HepG2 (cell line): ENCODE measurements around the gene TOP2B. TPM values are rescaled to one million over a fixed set of nuclear protein-coding genes. Genes with fewer than 3 reads are reported as not detected.

ENCODE experiments used
- ATAC-seq: fragments of 200-7000 bp; cut with Tn5 transposase; 3 replicates; pipeline ENCODE4 v1.9.1; 2020; ENCODE audit warnings: mild to moderate bottlenecking, moderate library complexity
- BruUV-seq: library from RNA; stranded (reverse); fragments of 400-500 nt; replicated peaks from 2 replicates; lab custom pipeline; 2021; lab: Mats Ljungman, UMichigan
- CTCF ChIA-PET: fragments of 300-600 bp; formaldehyde crosslinking; extraction: SDS; loops from one replicate; lab custom pipeline; 2021; ENCODE audit warnings: low total read pairs, inconsistent platforms, low intra/inter-chr PET ratio; lab: Yijun Ruan, JAX
- POLR2A ChIA-PET: fragments of 350-600 bp; sonication (Branson Sonifier 250); formaldehyde crosslinking; loops from one replicate; lab custom pipeline; 2020; ENCODE audit warnings: antibody characterized with exemption, inconsistent platforms; lab: Yijun Ruan, JAX
- DNase-seq: peaks from one replicate; pipeline ENCODE4 v3.0.0-alpha.2; 2015; ENCODE audit warnings: low spot score
- FAIRE-seq: peaks from 3 replicates; lab custom pipeline; 2011; peaks lifted over from hg19 to GRCh38; lab: Jason Lieb, UNC
- H2AFZ ChIP-seq: one replicate; pipeline ENCODE4 v1.6.1; 2011; ENCODE audit warnings: low read length, inconsistent platforms
- H3K27ac ChIP-seq: fragments of 300-600 bp; 3 replicates; pipeline ENCODE4 v1.8.0; 2011; ENCODE audit warnings: mixed run types, mild to moderate bottlenecking, mixed read lengths, low read length, inconsistent platforms; ENCODE audit not compliant: insufficient read depth; ENCODE audit errors: extremely low read length
- H3K27me3 ChIP-seq, 2 experiments: fragments of 200-600 bp in 1 of 2; 2 replicates in 1 of 2; 3 replicates in 1 of 2; pipeline versions ENCODE4 v1.6.0 to v1.8.0; 2011; ENCODE audit warnings: low read length in 2 of 2, mild to moderate bottlenecking in 2 of 2, moderate library complexity in 2 of 2, inconsistent platforms in 1 of 2; ENCODE audit not compliant: insufficient read depth in 2 of 2, control insufficient read depth in 1 of 2
- H3K36me3 ChIP-seq, 2 experiments: fragments of 200-600 bp in 1 of 2; replicated peaks in 1 of 2; 2 replicates in 1 of 2; 3 replicates in 1 of 2; pipeline versions ENCODE4 v1.5.1 to v1.8.0; 2011; ENCODE audit warnings: low read length in 2 of 2, inconsistent platforms in 1 of 2; ENCODE audit not compliant: insufficient read depth in 2 of 2, control insufficient read depth in 1 of 2
- H3K4me1 ChIP-seq: 2 replicates; pipeline ENCODE4 v1.5.1; 2012; ENCODE audit warnings: low read length, inconsistent platforms; ENCODE audit not compliant: insufficient read depth
- H3K4me2 ChIP-seq: 2 replicates; pipeline ENCODE4 v1.6.0; 2011; ENCODE audit warnings: low read depth, low read length, inconsistent platforms
- H3K4me3 ChIP-seq, 3 experiments: fragments of 200-600 bp in 1 of 3; sonication (generic), shearing (Covaris generic) in 1 of 3; replicated peaks in 1 of 3; 2 replicates each; pipeline ENCODE4 v1.5.1; 2011 to 2016; ENCODE audit warnings: low read length in 3 of 3, inconsistent platforms in 2 of 3, low read depth in 2 of 3, mild to moderate bottlenecking in 2 of 3, control low read depth in 1 of 3, mixed read lengths in 1 of 3; ENCODE audit not compliant: insufficient read depth in 1 of 3
- H3K79me2 ChIP-seq: one replicate; pipeline ENCODE4 v1.6.1; 2011; ENCODE audit warnings: low read length, inconsistent platforms; ENCODE audit not compliant: insufficient read depth
- H3K9ac ChIP-seq: 2 replicates; pipeline ENCODE4 v1.6.0; 2011; ENCODE audit warnings: mild to moderate bottlenecking, low read depth, low read length, inconsistent platforms; ENCODE audit not compliant: insufficient read depth
- H3K9me3 ChIP-seq: 2 replicates; pipeline ENCODE4 v1.5.1; 2012; ENCODE audit warnings: mild to moderate bottlenecking, low read length
- H4K20me1 ChIP-seq: 2 replicates; pipeline ENCODE4 v1.6.0; 2011; ENCODE audit warnings: inconsistent platforms, mild to moderate bottlenecking, low read length, moderate library complexity; ENCODE audit not compliant: insufficient read depth
- CENPBD1 ChIP-seq: sonication (generic); formaldehyde crosslinking; IDR thresholded peaks from 2 replicates; pipeline ENCODE4 v1.8.0; 2022; ENCODE audit warnings: missing genetic modification reagents, low read depth, mild to moderate bottlenecking, borderline replicate concordance
- HINFP ChIP-seq: sonication (generic); formaldehyde crosslinking; IDR thresholded peaks from 2 replicates; pipeline ENCODE4 v1.4.0; 2020; ENCODE audit warnings: low read depth, mild to moderate bottlenecking, missing genetic modification reagents
- IKZF5 ChIP-seq: IDR thresholded peaks from 2 replicates; pipeline ENCODE4 v1.6.1; 2018; ENCODE audit warnings: missing genetic modification reagents, mild to moderate bottlenecking, missing compliant biosample characterization
- MYNN ChIP-seq: sonication (generic); formaldehyde crosslinking; IDR thresholded peaks from 2 replicates; pipeline ENCODE4 v1.4.0; 2020; ENCODE audit warnings: mild to moderate bottlenecking, low read depth, missing genetic modification reagents
- PHB2 ChIP-seq: fragments of 450-650 bp; IDR thresholded peaks from 2 replicates; pipeline ENCODE4 v1.6.1; 2018; ENCODE audit not compliant: partially characterized antibody
- ZNF256 ChIP-seq: sonication (generic); formaldehyde crosslinking; conservative IDR thresholded peaks from 2 replicates; pipeline ENCODE4 v1.4.0; 2020; ENCODE audit warnings: missing genetic modification reagents
- ZNF670 ChIP-seq: sonication (generic); formaldehyde crosslinking; IDR thresholded peaks from 2 replicates; pipeline ENCODE4 v1.8.0; 2022; ENCODE audit warnings: mild to moderate bottlenecking, missing genetic modification reagents, borderline replicate concordance
- WGBS: methylation state at CpG from one replicate; pipeline ENCODE4 v1.1.6; 2017; ENCODE audit warnings: low lambda C conversion rate; 5-methylcytosine and 5-hydroxymethylcytosine counted together
- in situ Hi-C: cut with HindIII; loops from 2 replicates; pipeline ENCODE4 v1.10.0; 2017; ENCODE audit warnings: low pct_unique_long_range_greater_than_20kb; ENCODE audit not compliant: extremely low pct_ligation_motif_present
- intact Hi-C: fragments of 100-400 bp; cut with micrococcal nuclease; formaldehyde crosslinking; loops from one replicate; pipeline ENCODE4 v1.10.0; 2022; ENCODE audit not compliant: unreplicated experiment
- polyA plus RNA-seq, 8 experiments: library from polyadenylated mRNA; depleted of rRNA in 3 of 8; stranded (reverse) in 7 of 8; unstranded in 1 of 8; fragments of >200 nt; fragmentation: Illumina TruSeq in 4 of 8; extraction: Trizol in 4 of 8; gene quantifications; 2 replicates each; pipeline versions ENCODE4 v1.2.1 to v1.2.3, GENCODE V29; 2011 to 2016; ENCODE audit warnings: low read depth in 4 of 8, missing spikeins in 1 of 8, mixed read lengths in 1 of 8; ENCODE audit not compliant: insufficient read depth in 1 of 8
- total RNA-seq, 5 experiments: library from RNA; depleted of rRNA; stranded (reverse); fragments of >200 nt; fragmentation: Illumina TruSeq; extraction: Trizol; gene quantifications; 2 replicates each; pipeline ENCODE4 v1.2.3, GENCODE V29; 2016; ENCODE audit warnings: low read depth in 1 of 5
- TF ChIP-seq, protein P1 (sequence below): sonication (generic); formaldehyde crosslinking; IDR thresholded peaks from 2 replicates; pipeline ENCODE4 v1.4.0; 2020; ENCODE audit warnings: missing genetic modification reagents
- TF ChIP-seq, protein P2 (sequence below): sonication (generic); formaldehyde crosslinking; IDR thresholded peaks from 2 replicates; pipeline ENCODE4 v1.5.0; 2020; ENCODE audit warnings: mild to moderate bottlenecking, missing genetic modification reagents

The TOP2B gene
- total and polyA plus RNA-seq, 2 of the 13 experiments (the other 11 are each of a cell fraction or from before 2014, with no cell fraction given) = 27.6 to 88.1 TPM

DNA sequence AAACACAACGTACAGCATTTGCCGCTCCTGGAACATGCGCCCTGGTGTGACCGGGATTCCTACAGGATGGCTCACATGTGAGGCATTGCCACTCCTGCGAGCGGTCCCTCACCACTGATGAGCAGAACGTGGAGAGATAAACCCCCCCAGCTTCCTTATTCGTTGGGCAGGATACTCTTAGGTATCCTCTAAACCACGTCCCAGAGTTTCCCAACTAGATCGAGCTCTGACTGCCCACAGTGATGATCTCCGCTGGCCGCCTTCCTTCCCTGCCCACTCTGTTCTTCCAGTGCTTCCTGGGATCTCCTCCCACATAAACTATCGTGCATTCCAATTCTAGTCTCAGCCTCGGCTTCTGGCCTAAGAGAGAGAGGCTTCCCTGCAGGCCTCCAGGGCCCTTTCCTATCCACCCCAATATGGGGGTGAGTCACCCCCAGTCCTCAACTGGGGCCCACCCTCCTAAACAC is 91.8 kb downstream of the TOP2B start (continued):
- TF ChIP-seq, protein P1, sequence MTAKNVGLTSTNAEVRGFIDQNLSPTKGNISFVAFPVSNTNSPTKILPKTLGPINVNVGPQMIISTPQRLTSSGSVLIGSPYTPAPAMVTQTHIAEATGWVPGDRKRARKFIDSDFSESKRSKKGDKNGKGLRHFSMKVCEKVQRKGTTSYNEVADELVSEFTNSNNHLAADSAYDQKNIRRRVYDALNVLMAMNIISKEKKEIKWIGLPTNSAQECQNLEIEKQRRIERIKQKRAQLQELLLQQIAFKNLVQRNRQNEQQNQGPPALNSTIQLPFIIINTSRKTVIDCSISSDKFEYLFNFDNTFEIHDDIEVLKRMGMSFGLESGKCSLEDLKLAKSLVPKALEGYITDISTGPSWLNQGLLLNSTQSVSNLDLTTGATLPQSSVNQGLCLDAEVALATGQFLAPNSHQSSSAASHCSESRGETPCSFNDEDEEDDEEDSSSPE (CRISPR knock-in tag) = no peak
- TF ChIP-seq MYNN (CRISPR knock-in tag) = no peak
- no peak for TF ChIP-seq CENPBD1 (CRISPR knock-in tag)

DNA sequence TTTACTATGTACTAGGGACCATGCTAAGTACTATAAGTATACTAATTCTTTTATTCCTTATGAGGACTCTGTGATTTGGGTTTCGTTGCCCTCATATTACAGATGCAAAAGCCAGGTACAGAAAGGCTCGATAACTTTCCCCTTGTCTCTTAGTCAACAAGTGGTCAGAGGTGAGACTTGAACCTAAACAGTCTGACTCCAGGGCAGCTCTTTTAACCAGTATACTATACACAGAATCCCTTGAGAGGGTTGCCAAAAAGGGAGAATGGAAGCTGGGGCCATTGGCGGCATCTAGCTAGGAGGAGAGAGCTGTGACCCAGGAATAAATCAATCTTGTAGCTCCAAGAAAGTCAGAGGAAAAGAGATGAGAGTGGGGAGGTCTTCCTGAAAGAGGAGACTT is 92.4 kb downstream of the TOP2B start:
- Histone ChIP-seq H3K4me2 (no peak overlapping the region), H3K27ac (no peak overlapping the region), H4K20me1 (no peaks in the 10 kb centered on the region), H3K9ac (no peak overlapping the region), H3K36me3 (no peaks in the 10 kb centered on the region), H2AFZ (no peak overlapping the region), H3K9me3 (no peaks in the 10 kb centered on the region), H3K27me3 (no peaks in the 10 kb centered on the region; a peak in 2 of 5 replicates), H3K79me2 (no peaks in the 10 kb centered on the region), H3K4me1 (no peaks in the 10 kb centered on the region), H3K4me3 (no peak overlapping the region)
- BruUV-seq = no TSS peak
- TF ChIP-seq ZNF256 (CRISPR knock-in tag) (no peak), IKZF5 (no peak), PHB2 (no peak), ZNF670 (CRISPR knock-in tag) (no peak), HINFP (no peak)
- TF ChIP-seq, protein P2, sequence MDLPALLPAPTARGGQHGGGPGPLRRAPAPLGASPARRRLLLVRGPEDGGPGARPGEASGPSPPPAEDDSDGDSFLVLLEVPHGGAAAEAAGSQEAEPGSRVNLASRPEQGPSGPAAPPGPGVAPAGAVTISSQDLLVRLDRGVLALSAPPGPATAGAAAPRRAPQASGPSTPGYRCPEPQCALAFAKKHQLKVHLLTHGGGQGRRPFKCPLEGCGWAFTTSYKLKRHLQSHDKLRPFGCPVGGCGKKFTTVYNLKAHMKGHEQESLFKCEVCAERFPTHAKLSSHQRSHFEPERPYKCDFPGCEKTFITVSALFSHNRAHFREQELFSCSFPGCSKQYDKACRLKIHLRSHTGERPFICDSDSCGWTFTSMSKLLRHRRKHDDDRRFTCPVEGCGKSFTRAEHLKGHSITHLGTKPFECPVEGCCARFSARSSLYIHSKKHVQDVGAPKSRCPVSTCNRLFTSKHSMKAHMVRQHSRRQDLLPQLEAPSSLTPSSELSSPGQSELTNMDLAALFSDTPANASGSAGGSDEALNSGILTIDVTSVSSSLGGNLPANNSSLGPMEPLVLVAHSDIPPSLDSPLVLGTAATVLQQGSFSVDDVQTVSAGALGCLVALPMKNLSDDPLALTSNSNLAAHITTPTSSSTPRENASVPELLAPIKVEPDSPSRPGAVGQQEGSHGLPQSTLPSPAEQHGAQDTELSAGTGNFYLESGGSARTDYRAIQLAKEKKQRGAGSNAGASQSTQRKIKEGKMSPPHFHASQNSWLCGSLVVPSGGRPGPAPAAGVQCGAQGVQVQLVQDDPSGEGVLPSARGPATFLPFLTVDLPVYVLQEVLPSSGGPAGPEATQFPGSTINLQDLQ (CRISPR knock-in tag) = no peak
- ATAC-seq (no peak), DNase-seq (no peak), FAIRE-seq (no peak)
- 75% methylated on average over 3 of the region's 3 CpGs for WGBS
- intact Hi-C loops = no loop called here
- in situ Hi-C loops = no loop called here
- POLR2A ChIA-PET = no interaction called here
- CTCF ChIA-PET = no interaction called here
